Transverse colon (tissue), 4 donors: ENCODE measurements around the gene MATN1.

Experiments used
- CTCF ChIP-seq, 5 experiments: fragments of 200-600 bp in 3 of 5; fragments of 450-650 bp in 2 of 5; sonication (generic) in 3 of 5; IDR thresholded peaks; 1 replicate in 2 of 5; 2 replicates in 3 of 5; pipeline ENCODE4 v1.5.1; 2016 to 2017; ENCODE audit warnings: antibody characterized with exemption in 5 of 5, inconsistent platforms in 3 of 5, mild to moderate bottlenecking in 2 of 5, moderate library complexity in 1 of 5
- EP300 ChIP-seq: sonication (generic); formaldehyde crosslinking; IDR thresholded peaks from one replicate; pipeline ENCODE4 v1.6.1; 2017; ENCODE audit warnings: antibody characterized with exemption, low read depth
- POLR2A ChIP-seq: fragments of 450-650 bp; IDR thresholded peaks from one replicate; pipeline ENCODE4 v1.6.1; 2016; ENCODE audit warnings: antibody characterized with exemption, mild to moderate bottlenecking, moderate library complexity
- POLR2AphosphoS5 ChIP-seq, 3 donors: sonication (generic); formaldehyde crosslinking; IDR thresholded peaks; one replicate each; pipeline ENCODE4 v1.6.1; 2016; ENCODE audit warnings: antibody characterized with exemption in 3 of 3

GRCh38 chr1:30687886-30688285, 35.5 kb downstream of the MATN1 start:
- TF ChIP-seq CTCF (IDR thresholded peaks at IDR 0.05) (no peak), POLR2A (no peak), EP300 (no peak), POLR2AphosphoS5 (IDR thresholded peaks at IDR 0.05) (no peak)
